ENCODE measurements around the gene RNF138. TPM values are rescaled to one million over a fixed set of nuclear protein-coding genes. Genes with fewer than 3 reads are reported as not detected.
"Not testable (repeated sequence)": the region's sequence is repeated elsewhere in the genome, so short reads cannot be mapped to it uniquely, and the experiment has no call there.

Gene RNF138
- total and polyA plus RNA-seq, 8 donors: 24.7 to 57.9 (median 51.2) TPM

DNA sequence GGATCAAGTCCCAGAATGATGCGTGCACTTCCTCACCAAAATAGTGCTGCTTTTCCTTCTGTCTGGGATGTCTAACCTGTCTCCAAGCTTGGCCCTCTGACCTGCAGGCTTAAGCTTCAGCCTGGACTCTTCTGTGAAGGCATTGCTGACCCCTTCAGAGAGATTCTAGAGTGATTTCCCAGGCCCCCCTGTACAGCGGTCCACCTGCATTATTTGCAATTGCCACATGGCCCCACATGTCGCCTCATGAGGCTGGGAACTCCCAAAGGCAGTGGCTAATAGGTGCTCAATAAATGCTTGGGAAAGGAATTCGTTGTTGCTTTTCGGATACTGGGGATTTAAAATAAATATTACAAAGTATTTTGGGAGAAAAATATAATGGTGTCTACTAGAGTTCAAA lies 65.9 kb downstream of the RNF138 start:
- H3K4me1 ChIP-seq: peaks cover 9 to 11% of the 10 kb centered on the region in 2 donors
- no peak for ATAC-seq
- H3K4me3 ChIP-seq: no peak overlapping the region
- DNase-seq: no peak
- H3K27me3 ChIP-seq: peaks cover 0 to 11% of the 10 kb centered on the region in 2 donors
- TF ChIP-seq, protein P1, sequence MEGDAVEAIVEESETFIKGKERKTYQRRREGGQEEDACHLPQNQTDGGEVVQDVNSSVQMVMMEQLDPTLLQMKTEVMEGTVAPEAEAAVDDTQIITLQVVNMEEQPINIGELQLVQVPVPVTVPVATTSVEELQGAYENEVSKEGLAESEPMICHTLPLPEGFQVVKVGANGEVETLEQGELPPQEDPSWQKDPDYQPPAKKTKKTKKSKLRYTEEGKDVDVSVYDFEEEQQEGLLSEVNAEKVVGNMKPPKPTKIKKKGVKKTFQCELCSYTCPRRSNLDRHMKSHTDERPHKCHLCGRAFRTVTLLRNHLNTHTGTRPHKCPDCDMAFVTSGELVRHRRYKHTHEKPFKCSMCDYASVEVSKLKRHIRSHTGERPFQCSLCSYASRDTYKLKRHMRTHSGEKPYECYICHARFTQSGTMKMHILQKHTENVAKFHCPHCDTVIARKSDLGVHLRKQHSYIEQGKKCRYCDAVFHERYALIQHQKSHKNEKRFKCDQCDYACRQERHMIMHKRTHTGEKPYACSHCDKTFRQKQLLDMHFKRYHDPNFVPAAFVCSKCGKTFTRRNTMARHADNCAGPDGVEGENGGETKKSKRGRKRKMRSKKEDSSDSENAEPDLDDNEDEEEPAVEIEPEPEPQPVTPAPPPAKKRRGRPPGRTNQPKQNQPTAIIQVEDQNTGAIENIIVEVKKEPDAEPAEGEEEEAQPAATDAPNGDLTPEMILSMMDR (IDR thresholded peaks at IDR 0.05): no peak
- no peaks in the 10 kb centered on the region for H3K9me3 ChIP-seq
- no peak overlapping the region for H3K27ac ChIP-seq
- intact Hi-C loops (cut with DNase I): loop anchor here in 1 of 2 donors (5.0 kb wide), 1 partner anchor 395 kb away; no protein-coding TSS in a partner anchor
- no peaks in the 10 kb centered on the region for H3K36me3 ChIP-seq

DNA sequence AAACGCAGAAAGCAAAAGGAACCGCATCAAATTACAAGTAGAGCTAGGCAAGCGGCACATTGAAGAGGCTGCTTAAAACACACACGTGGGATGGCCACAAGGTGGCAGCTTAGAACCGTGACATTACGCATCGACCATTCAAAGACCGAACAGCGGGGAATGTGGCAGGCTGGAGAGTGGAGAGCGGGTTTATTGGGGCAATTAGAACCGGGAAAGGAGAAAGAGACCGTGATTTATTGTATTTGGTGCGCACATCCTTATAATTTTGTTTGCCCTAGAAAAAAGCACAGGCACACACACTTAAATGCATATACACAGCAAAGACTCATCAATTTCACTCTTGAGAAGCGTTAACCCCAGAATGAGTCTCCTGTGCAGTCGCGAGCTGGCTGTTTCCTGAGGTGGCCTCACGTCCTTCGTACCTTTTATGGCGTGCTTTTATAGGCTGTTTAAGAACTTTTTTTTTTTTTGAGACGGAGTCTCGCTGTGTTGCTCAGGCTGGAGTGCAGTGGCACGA lies 66.5 kb downstream of the RNF138 start:
- Histone ChIP-seq H3K4me3 (peak overlapping the region in 1 of 2 donors; percentile 0), H3K27ac (no peak overlapping the region), H3K27me3 (peaks cover 0 to 11% of the 10 kb centered on the region in 2 donors), H3K9me3 (no peaks in the 10 kb centered on the region), H3K36me3 (no peaks in the 10 kb centered on the region), H3K4me1 (peaks cover 9 to 11% of the 10 kb centered on the region in 2 donors)
- ATAC-seq: peak; percentile 100
- peak in 3 of 4 donors; percentile 72 to 93 (median 78) for DNase-seq
- TF ChIP-seq, protein P1 (IDR thresholded peaks at IDR 0.05): peak; percentile 77 to 85
- intact Hi-C loops (cut with DNase I): loop anchor here in 1 of 2 donors (5.0 kb wide), 1 partner anchor 394 kb away; no protein-coding TSS in a partner anchor

DNA sequence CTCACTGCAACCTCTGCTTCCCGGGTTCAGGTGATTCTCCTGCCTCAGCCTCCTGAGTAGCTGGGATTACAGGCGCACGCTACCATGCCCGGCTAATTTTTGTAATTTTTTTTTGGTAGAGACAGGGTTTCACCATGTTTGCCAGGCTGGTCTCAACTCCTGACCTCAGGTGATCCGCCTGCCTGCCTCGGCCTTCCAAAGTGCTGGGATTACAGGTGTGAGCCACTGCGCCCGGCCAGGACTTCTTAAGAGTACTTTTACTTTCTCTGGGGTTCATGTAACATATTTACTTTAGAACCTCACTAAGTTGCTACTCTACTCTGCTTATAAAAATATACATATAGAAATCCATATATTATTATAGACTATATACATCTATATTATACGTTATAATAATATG lies 67.0 kb downstream of the RNF138 start:
- H3K27me3 ChIP-seq: peaks cover 0 to 11% of the 10 kb centered on the region in 2 donors
- H3K4me1 ChIP-seq: peaks cover 9 to 11% of the 10 kb centered on the region in 2 donors
- ATAC-seq: peak; percentile 13
- not testable (repeated sequence) for H3K9me3 ChIP-seq, H3K36me3 ChIP-seq, DNase-seq, H3K27ac ChIP-seq
- intact Hi-C loops (cut with DNase I): loop anchor here in 1 of 2 donors (5.0 kb wide), 1 partner anchor 394 kb away; no protein-coding TSS in a partner anchor
- peak overlapping the region in 1 of 2 donors; percentile 0 for H3K4me3 ChIP-seq

DNA sequence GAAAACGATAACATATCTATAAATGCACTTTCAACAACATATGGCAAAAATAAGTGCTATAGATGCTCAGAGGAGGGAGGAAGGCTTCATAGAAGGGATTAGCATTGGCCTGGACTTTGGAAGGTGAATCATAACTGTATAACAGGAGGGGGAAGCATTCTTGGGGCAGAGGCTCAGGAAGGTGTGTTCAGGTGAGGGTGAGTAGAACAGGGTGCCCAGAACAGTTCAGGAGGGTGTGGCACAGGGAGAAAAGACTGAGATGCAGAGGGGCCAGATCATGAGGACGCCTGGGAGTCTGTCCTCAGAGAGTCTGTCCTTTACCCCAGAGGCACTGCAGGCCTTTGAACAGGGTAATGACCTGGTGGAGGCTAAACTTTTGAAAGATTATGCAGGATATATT lies 68.9 kb downstream of the RNF138 start:
- ATAC-seq: no peak
- DNase-seq: no peak
- Histone ChIP-seq H3K4me1 (peaks cover 9 to 11% of the 10 kb centered on the region in 2 donors), H3K27me3 (peaks cover 0 to 11% of the 10 kb centered on the region in 2 donors), H3K4me3 (no peak overlapping the region), H3K36me3 (no peaks in the 10 kb centered on the region), H3K27ac (no peak overlapping the region), H3K9me3 (no peaks in the 10 kb centered on the region)
- TF ChIP-seq, protein P1 (IDR thresholded peaks at IDR 0.05): no peak
- intact Hi-C loops (cut with DNase I): no loop called here

DNA sequence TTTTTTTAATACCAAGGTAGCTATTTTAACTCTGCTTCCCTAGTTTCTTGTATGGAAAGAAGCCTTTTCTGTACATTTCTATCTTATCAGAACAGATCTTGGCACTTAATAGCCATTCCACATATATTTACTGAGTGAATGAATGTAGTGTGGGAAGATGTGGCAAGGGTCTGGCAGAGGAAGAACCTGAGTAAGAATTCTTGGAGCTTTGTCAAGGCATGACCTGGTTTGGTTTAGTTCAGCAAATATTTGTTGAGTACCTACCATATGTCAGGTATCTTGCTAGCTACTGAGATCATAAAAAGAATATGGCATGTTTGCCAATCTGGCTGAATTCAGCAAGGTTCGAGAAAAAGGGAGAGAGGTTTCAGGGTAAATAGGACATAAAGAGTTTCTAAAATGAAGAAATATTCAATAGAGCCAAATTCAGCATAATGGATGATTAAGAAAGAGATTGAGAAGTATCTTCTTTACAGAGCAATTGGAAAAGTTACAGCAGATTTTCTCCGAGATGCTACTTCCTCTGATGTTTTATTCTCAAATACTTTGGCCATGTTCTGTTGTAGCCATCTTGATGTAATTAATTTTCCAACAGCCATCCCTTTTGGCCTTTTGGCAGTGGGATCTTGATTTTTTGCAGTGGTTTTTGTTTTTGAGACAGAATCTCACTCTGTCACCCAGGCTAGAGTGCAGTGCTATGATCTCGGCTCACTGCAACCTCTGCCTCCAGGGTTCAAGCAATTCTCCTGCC lies 76.5 kb downstream of the RNF138 start:
- Histone ChIP-seq H3K36me3 (no peaks in the 10 kb centered on the region), H3K27me3 (no peaks in the 10 kb centered on the region), H3K27ac (no peak overlapping the region), H3K9me3 (no peaks in the 10 kb centered on the region), H3K4me3 (no peak overlapping the region), H3K4me1 (no peaks in the 10 kb centered on the region)
- intact Hi-C loops (cut with DNase I): no loop called here
- DNase-seq (no peak), ATAC-seq (no peak)
- TF ChIP-seq, protein P1 (IDR thresholded peaks at IDR 0.05): no peak
